GM21447 (cell line): Measurements from ENCODE around the gene CPEB4.

Source experiments
- ATAC-seq: cut with Tn5 transposase; IDR thresholded peaks from one replicate; pipeline ENCODE4 v1.9.1; 2021; ENCODE audit not compliant: unreplicated experiment

Gene CPEB4

GRCh38 chr5:173941102-173941501 is 53.0 kb downstream of the CPEB4 start:
- no peak for ATAC-seq

GRCh38 chr5:173941758-173942401 is 53.7 kb downstream of the CPEB4 start:
- ATAC-seq: no peak

- no peak for ATAC-seq
These were observed 56.4 kb downstream of the CPEB4 start for GRCh38 chr5:173944511-173944910.

- ATAC-seq: no peak
These were observed 57.0 kb downstream of the CPEB4 start for GRCh38 chr5:173945160-173945559.

DNA sequence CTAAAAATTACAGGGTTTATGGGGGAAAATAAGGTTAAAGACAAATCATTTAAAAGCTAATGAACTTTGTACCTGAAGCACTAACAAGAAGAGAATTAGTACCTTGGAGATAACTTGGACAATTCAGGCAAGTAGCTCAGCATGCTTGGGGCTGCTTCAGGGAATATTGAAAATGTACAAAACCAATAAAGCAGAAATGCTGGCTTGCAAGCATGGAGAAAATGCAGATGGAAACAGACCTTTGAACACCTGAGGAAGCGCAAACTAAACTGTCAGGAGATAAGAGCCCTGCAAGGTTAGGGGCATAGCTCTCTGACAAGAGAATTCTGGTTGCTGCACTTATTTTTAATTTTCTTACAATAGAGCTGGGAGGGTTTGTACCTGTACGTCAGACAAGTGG is 58.2 kb downstream of the CPEB4 start:
- ATAC-seq: no peak

DNA sequence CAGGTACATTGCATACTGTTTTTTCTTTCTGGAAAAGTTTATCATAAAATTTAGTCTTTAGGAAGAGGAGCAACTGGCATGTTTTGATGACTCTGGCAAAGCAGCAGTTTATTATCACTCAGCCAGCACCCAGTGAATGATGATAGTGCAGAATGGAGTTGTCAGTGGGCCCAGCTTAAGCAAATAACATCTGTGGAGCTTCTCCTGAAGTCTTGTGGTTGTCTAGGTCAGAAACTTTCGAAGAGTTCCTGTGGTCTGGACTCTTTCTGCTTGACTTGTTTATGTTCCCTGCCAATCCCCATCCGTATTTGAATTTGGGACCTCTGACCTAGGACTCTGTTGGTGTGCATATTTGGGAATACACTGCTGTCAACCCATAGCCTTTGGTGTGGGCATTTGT is 62.7 kb downstream of the CPEB4 start:
- ATAC-seq: no peak

DNA sequence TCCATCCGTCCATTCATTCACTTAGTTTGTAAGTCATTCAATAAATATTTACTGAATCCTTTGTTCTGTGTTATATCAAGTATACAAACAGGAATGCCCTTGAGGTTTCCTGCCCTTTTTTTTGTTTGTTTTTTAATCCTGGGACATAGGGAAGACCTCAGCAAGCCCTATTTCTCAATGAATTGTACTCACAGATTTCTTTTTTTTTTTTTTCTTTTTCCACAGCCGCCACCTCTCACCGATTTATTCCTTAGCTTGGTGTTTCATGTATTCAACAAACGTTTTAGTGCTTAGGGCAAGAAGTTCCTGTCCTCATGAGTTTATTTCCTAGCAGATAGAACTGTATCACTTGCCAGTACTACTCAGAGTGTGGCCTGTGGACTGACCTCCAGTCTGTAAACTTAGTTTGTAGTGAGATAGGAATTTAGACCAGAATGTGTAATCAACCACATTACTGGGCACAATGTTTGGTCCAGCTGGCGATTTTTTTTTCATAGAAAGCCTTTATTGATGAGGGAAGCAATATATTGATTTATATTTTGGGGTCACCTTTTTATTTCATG is 65.5 kb downstream of the CPEB4 start:
- no peak for ATAC-seq

GRCh38 chr5:173954671-173955521 is 66.7 kb downstream of the CPEB4 start:
- ATAC-seq: no peak

DNA sequence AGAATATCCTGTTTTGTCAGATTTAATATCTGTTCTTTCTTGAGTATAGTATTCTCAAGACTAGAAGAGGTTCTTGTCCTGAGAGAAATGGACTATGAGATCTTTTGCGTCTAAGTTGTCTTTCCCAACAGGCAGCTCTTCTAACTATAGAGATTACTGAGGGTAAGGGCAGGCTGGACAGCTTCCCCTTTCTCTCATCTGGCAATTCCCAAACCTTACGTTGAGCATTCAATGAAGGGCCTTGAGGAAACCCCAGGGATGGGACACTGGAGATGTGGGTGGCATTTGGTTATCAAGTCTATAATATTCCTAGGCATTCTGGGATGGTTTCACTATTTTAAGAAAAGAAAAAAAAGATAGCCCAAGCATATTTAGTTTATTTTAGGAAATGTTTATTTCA is 72.8 kb downstream of the CPEB4 start:
- no peak for ATAC-seq

GRCh38 chr5:173961418-173961817 is 73.3 kb downstream of the CPEB4 start:
- no peak for ATAC-seq

DNA sequence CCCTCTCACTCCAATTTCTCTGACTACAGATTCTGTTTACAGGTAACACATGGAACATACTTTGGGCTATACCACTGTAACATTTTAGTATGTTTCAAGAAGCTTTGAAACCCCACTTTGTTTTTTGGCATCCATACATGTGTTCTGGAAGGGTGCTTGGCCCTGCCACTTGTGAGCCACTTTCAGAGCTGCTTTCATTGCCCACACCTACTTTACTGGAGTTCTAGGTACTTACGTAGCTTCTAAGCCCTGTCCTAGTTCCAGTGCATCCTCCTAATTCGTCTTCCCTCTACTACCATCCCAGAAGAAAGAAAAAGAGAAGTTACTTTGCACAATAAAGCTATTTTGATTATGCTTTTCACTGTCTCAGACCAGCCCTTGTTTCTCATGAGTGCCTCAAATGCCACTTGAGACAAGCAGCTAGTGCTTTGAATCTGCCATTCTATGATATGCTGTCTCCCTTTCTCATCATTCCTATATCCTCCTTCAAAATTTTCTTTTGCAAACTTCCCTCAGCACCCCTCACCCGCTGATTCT is 74.4 kb downstream of the CPEB4 start:
- ATAC-seq: no peak

DNA sequence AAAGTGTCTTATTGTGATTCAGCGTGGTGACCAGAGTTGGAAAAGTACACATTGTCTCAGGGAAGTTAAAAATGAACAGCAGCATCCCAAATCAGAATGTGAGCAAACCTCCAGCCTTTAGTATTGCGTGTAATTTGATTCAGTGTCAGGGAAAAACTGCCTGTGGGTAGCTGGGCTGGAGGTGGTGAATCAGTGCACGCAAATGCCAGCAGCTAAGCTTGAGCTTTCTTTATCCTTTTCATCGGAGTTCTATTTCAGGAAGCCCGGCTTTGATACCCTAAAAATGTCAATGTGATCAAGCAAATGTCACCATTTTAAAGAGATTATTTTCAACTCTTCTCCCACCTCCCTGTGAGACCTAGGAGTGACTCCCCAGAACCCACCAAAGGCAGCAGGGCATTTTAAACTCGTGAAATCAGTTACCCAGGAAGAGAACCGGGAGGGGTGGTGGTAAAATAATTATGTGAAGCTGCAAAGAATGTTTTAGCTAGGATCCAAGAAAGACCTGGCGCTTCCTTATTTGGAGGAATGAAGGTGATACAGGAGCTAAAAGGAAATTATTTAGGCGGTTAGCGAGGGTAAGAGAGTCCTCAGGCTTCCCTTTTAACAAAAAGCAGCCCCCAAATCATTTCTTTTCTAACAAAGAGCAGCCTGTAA is 75.2 kb downstream of the CPEB4 start:
- ATAC-seq: no peak

DNA sequence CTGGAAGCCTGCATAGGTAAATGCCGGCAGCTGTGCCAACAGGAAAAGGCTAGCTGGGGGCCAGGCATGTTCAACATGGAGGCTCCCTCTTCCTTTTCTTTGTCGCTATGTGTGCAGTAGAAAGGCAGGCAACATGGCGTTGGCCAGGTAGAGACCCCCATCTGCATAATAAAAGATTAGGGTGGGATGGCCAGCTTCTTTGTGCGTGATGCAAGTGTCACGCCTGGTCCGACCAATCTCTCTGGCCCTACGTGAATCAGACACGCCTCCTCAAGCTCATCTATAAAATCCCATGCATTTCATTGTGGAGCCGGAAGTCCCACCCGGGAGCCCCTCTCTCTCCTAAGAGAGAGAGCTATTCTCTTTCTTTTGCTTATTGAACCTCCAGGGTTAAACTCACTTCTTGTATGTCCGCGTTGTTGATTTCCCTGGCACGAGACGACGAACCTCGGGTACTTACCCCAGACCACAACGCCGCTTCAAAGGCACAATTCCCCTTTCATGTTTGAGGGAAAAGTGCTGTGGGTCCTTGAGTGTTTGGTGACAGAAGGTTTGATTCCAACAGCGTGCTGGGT is 75.8 kb downstream of the CPEB4 start:
- ATAC-seq: no peak

DNA sequence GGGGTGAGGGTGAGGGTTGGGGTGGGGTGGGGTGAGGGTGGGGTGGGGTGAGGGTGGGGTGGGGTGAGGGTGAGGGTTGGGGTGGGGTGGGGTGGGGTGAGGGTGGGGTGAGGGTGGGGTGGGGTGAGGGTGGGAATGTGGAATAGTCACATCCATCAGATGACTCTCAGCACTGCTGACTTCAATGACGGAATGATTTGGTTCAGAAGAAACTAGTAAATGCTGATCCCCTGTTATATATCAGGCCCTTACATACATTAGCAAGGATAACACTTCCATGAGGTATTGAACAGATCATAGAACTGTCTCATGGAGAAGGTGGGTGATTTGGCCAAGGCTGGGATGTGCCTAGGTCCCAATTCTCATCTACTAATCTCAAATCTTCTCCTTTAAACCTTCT is 76.4 kb downstream of the CPEB4 start:
- no peak for ATAC-seq

DNA sequence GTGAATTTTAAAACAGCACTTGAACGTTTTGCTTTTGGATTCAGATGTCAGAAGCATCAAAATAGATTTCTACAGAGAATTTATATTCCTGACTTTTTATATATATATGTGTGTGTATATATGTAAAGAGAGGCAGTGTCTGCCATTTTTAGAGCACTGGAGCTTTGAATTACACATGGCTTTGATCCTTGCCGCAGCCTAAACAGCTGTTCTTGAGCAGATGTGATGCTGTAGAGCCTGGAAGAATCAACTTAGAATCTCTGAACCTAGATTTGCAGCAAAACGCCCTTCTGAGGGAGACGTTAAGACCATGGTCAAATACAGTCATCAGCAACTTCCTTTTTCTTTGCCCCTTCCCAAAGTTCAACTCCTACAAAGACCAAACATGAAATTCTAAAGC is 79.1 kb downstream of the CPEB4 start:
- no peak for ATAC-seq

- ATAC-seq: no peak
These were observed 80.1 kb downstream of the CPEB4 start for GRCh38 chr5:173968154-173968797.

DNA sequence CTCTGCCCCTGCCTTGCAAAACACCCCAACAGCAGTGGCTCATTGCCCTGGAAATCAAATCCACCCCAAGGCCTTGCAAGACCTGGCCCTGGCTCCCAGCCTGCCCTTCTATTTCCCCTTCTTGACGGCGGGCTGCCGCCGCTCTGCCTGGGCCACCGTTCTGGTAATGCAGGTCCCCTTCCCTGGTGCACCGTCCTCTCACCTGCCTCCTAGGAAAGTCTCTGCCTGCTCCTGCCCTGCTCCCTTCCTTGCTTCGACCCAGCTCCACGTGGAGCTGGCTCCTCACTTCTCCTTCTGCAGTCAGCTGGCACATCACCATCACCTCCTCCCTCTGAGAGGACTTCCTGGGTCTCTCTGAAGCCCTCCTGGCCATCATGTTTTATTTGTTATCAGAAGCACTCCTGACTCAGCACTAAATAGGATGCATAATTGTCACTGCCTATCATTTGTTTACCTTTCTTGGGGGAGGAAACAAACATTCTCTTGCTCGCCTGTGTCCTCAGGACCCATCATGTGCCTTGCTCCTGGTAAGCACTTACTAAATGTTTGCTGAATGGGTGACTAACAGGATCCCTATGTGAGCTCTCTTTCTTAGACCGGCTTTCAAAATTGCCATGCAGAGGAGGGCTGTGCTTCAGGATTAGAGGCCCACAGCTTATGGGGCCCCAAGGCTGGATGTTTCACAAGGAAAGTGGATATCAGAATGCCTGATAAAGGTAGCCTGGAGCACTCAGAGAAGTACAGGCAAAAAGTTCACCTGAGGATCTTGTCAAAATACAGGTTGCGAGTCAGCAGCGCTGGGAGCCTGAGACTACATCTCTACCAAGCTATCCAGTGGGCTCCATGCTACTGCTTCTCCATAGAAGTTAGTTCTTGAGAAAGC is 81.3 kb downstream of the CPEB4 start:
- ATAC-seq: no peak

- ATAC-seq: no peak
These were observed 82.9 kb downstream of the CPEB4 start for GRCh38 chr5:173970878-173971650.
